Osteocyte (in vitro differentiated cells): ENCODE results near the gene CDH4. TPM values are rescaled to one million over a fixed set of nuclear protein-coding genes. Genes with fewer than 3 reads are reported as not detected.

Experiments
- DNase-seq: peaks from one replicate; pipeline ENCODE4 v3.0.0; 2021; ENCODE audit warnings: mixed read lengths; ENCODE audit not compliant: unreplicated experiment; ENCODE audit errors: extremely low spot score
- H3K27ac Mint-ChIP-seq: one replicate; pipeline ENCODE4 v1.8.0; 2021; ENCODE audit warnings: mild to moderate bottlenecking, mixed read lengths; ENCODE audit not compliant: unreplicated experiment
- H3K27me3 Mint-ChIP-seq: one replicate; pipeline ENCODE4 v1.8.0; 2021; ENCODE audit warnings: mixed read lengths; ENCODE audit not compliant: unreplicated experiment
- H3K36me3 Mint-ChIP-seq: one replicate; pipeline ENCODE4 v1.8.0; 2021; ENCODE audit warnings: mixed read lengths; ENCODE audit not compliant: unreplicated experiment
- H3K4me1 Mint-ChIP-seq: one replicate; pipeline ENCODE4 v1.8.0; 2021; ENCODE audit warnings: mixed read lengths; ENCODE audit not compliant: unreplicated experiment
- H3K4me3 Mint-ChIP-seq: one replicate; pipeline ENCODE4 v1.8.0; 2021; ENCODE audit warnings: mild to moderate bottlenecking, moderate library complexity, mixed read lengths; ENCODE audit not compliant: unreplicated experiment
- H3K9me3 Mint-ChIP-seq: one replicate; pipeline ENCODE4 v1.8.0; 2021; ENCODE audit warnings: mixed read lengths; ENCODE audit not compliant: unreplicated experiment
- total RNA-seq: library from RNA; stranded (reverse); gene quantifications from 2 replicates; pipeline ENCODE4 v1.2.1, GENCODE V29; 2021
- TF ChIP-seq, protein P1 (sequence below): fragments of 200-600 bp; sonication (generic); IDR thresholded peaks from 2 replicates; pipeline ENCODE4 v1.5.0; 2021; ENCODE audit warnings: antibody characterized with exemption, mild to moderate bottlenecking, moderate library complexity

The CDH4 gene
- total RNA-seq, 1 donor from 2014 or later = 1.3 TPM

DNA sequence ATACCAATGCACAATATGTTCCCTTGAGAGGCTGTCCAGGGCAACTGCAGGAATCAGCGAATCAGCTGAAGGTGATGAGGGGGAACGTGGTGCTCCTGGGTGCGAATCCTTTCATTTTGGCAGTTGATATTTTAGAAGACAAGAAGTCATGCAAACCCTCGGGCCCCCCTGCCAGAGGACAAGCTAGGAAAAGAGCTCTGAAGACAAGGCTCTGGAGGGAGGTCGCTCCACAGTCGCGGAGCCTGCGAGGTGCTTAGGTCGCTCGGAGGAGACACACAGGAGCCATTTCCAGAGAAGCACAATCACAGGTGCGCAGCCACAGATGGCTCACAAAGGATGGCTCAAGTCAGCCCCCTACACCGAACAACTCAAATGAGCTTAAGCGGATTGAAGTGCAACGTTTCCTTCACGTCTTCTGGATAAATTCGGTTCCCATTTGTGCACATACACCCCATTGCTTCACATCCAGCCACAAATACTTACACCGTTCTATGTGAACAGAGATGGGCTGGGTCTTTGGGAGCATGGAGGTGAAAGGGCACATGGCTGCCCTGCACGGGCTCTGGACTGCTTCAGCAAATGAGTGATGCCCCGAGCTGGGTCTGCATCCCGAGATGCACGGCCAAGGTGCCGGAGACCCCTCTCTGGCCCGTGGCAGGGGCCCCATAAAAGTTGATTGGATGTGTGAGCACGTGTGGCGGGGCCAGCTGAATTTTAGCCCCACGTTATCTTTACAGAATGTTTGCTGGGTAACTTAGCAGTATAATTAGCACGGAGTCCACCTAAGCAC is 527.3 kb downstream of the CDH4 start:
- Mint-ChIP-seq H3K27me3 (no peaks in the 10 kb centered on the region), H3K9me3 (peaks cover 12% of the 10 kb centered on the region), H3K4me3 (no peak overlapping the region), H3K36me3 (no peaks in the 10 kb centered on the region), H3K27ac (no peak overlapping the region), H3K4me1 (no peaks in the 10 kb centered on the region)
- TF ChIP-seq, protein P1, sequence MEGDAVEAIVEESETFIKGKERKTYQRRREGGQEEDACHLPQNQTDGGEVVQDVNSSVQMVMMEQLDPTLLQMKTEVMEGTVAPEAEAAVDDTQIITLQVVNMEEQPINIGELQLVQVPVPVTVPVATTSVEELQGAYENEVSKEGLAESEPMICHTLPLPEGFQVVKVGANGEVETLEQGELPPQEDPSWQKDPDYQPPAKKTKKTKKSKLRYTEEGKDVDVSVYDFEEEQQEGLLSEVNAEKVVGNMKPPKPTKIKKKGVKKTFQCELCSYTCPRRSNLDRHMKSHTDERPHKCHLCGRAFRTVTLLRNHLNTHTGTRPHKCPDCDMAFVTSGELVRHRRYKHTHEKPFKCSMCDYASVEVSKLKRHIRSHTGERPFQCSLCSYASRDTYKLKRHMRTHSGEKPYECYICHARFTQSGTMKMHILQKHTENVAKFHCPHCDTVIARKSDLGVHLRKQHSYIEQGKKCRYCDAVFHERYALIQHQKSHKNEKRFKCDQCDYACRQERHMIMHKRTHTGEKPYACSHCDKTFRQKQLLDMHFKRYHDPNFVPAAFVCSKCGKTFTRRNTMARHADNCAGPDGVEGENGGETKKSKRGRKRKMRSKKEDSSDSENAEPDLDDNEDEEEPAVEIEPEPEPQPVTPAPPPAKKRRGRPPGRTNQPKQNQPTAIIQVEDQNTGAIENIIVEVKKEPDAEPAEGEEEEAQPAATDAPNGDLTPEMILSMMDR = no peak
- no peak for DNase-seq

DNA sequence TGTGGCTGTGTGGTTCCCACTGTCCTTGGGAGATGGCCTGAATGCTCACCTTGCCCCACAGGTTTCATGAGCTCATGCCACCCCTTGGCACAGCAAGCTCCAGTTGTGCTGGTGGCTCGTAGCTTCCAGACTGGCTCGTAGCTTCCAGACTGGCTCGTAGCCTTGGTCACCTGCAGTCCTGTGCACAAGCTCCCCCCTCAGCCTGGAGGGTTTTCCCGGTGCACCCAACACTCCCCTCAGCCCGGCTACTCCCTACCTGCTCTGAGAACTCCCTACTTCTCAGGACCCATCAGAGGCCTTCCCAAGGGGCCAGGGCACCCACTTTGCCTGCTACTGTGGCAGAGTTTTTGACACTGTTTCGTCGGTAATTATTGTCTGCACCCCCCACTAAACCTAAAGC is 528.0 kb downstream of the CDH4 start:
- H3K4me1 Mint-ChIP-seq = no peaks in the 10 kb centered on the region

DNA sequence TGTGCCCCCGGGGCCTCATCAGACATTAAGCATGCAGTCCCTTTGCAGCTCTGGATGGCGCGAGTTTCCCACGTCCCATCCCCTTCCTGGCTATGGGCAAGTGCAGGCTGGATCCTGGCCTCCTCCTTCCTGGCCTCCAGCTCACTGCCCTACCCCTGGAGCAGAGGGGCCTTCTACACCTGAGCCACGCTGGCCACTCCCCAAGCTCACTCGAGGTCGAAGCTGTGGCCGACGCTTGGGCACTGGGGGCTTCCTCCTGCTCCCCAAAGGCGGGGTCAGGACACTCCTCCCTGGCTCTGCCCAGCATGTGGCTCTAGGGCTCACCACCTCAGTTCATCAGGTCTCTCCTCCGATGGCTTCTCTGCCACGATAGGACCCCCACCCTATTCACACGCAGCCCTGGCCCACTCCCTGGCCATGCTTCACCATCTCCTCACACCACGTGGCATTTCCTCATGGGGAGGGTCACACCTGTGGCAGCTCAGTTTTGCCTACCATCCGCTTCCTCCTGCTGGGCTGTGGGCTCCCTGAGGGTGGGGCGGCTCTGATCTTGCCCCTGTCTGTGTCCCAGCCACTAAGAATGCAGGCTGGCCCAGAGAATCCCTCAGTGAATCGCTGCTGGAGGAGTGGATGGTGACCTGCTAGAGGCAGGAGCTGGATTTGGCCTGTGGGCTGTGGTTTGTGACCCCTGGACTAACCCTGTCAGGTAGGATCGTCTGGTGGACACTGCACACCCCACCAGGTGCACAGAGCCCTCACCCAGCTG is 532.9 kb downstream of the CDH4 start:
- TF ChIP-seq, protein P1 = no peak
- peaks cover 13% of the 10 kb centered on the region for H3K9me3 Mint-ChIP-seq
- no peak overlapping the region for H3K4me3 Mint-ChIP-seq
- no peak for DNase-seq
- H3K36me3 Mint-ChIP-seq = no peaks in the 10 kb centered on the region
- no peaks in the 10 kb centered on the region for H3K4me1 Mint-ChIP-seq
- H3K27ac Mint-ChIP-seq = no peak overlapping the region
- H3K27me3 Mint-ChIP-seq = peaks cover 9% of the 10 kb centered on the region

More for the DNA sequence above, 528.0 kb downstream of the CDH4 start:
- no peak overlapping the region for H3K27ac Mint-ChIP-seq
- H3K9me3 Mint-ChIP-seq = peaks cover 12% of the 10 kb centered on the region
- no peaks in the 10 kb centered on the region for H3K27me3 Mint-ChIP-seq
- TF ChIP-seq, protein P1 = no peak
- H3K4me3 Mint-ChIP-seq = no peak overlapping the region
- no peaks in the 10 kb centered on the region for H3K36me3 Mint-ChIP-seq
- no peak for DNase-seq

DNA sequence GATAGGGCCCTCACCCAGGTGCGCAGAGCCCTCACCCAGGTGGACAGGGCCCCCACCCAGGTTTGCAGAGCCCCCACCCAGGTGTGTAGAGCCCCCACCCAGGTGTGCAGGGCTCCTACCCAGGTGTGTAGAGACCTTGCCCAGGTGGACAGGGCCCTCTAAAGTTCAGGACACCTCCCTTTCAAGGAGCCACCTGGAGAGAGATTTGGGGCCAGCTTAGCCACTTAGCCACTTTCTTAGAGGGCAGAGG is 533.4 kb downstream of the CDH4 start:
- Mint-ChIP-seq H3K4me3 (no peak overlapping the region), H3K9me3 (peaks cover 15% of the 10 kb centered on the region), H3K36me3 (no peaks in the 10 kb centered on the region), H3K4me1 (no peaks in the 10 kb centered on the region), H3K27me3 (peaks cover 9% of the 10 kb centered on the region), H3K27ac (no peak overlapping the region)
- TF ChIP-seq, protein P1 = no peak
- DNase-seq = no peak

DNA sequence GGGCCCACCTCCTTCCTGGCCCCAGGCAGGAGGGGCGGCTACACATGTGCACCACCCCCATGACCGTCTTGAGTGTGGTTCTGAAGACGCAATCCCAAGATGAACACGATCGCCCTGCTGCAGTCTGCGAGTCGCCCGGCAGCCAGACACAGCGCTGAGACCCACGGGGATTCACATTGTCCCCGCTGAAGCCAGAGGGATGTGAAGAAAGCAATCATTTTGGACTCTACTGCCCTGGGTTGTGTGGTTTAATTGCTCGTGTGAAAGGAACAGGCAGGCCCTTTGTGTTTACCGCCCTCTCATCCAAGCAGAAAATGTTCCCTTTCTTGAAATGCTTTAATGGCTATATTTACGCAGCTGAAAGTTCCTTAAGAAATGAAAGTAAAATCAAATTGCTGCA is 534.2 kb downstream of the CDH4 start:
- Mint-ChIP-seq H3K27ac (no peak overlapping the region), H3K4me3 (no peak overlapping the region), H3K9me3 (peaks cover 13% of the 10 kb centered on the region), H3K36me3 (no peaks in the 10 kb centered on the region), H3K4me1 (no peaks in the 10 kb centered on the region), H3K27me3 (peaks cover 9% of the 10 kb centered on the region)
- DNase-seq = no peak
- TF ChIP-seq, protein P1 = no peak
